GM12878 (cell line): ENCODE measurements around the gene FAM117B. TPM values are rescaled to one million over a fixed set of nuclear protein-coding genes. Genes with fewer than 3 reads are reported as not detected.

Source experiments
- ATAC-seq: fragments of 200-7000 bp; cut with Tn5 transposase; 3 replicates; pipeline ENCODE4 v1.9.1; 2020; ENCODE audit warnings: mild to moderate bottlenecking, moderate library complexity
- BruUV-seq: library from RNA; stranded (reverse); fragments of 400-500 nt; replicated peaks from 2 replicates; lab custom pipeline; 2021; lab: Mats Ljungman, UMichigan
- CTCF ChIA-PET: fragments of 300-600 bp; sonication (Branson Sonifier 250); formaldehyde crosslinking; extraction: SDS; loops from one replicate; lab custom pipeline; 2021; ENCODE audit warnings: inconsistent platforms; lab: Yijun Ruan, JAX
- POLR2A ChIA-PET: fragments of 350-600 bp; formaldehyde crosslinking; extraction: SDS; loops from one replicate; lab custom pipeline; 2021; ENCODE audit warnings: inconsistent platforms; lab: Charles Lee
- RAD21 ChIA-PET: fragments of 300-600 bp; sonication (Branson Sonifier 250); formaldehyde crosslinking; loops from one replicate; lab custom pipeline; 2023; ENCODE audit warnings: antibody characterized with exemption; ENCODE audit not compliant: unreplicated experiment; lab: Charles Lee
- SMC1A ChIA-PET: fragments of 300-600 bp; sonication (Branson Sonifier 250); formaldehyde crosslinking; loops from one replicate; lab custom pipeline; 2023; ENCODE audit not compliant: unreplicated experiment, uncharacterized antibody; lab: Charles Lee
- DNase-seq: peaks from one replicate; pipeline ENCODE4 v3.0.0-alpha.2; 2011; ENCODE audit warnings: low read depth, low spot score
- FAIRE-seq: peaks from 3 replicates; lab custom pipeline; 2011; peaks lifted over from hg19 to GRCh38; lab: Jason Lieb, UNC
- H2AFZ ChIP-seq: 2 replicates; pipeline ENCODE4 v1.6.0; 2011; ENCODE audit warnings: low read depth, low read length, control low read depth; ENCODE audit not compliant: control insufficient read depth
- H3K27ac ChIP-seq: 2 replicates; pipeline ENCODE4 v1.5.1; 2011; ENCODE audit warnings: control low read depth; ENCODE audit not compliant: control insufficient read depth, insufficient read depth
- H3K27me3 ChIP-seq, 2 experiments: replicated peaks in 1 of 2; 2 replicates each; pipeline versions ENCODE4 v1.6.0 to v1.6.1; 2011; ENCODE audit warnings: low read length in 1 of 2; ENCODE audit not compliant: control insufficient read depth in 2 of 2, insufficient read depth in 2 of 2
- H3K36me3 ChIP-seq, 2 experiments: 2 replicates each; pipeline ENCODE4 v1.5.1; 2011; ENCODE audit warnings: low read length in 1 of 2; ENCODE audit not compliant: control insufficient read depth in 2 of 2, insufficient read depth in 2 of 2
- H3K4me1 ChIP-seq: 2 replicates; pipeline ENCODE4 v1.6.1; 2011; ENCODE audit warnings: mild to moderate bottlenecking, low read length, moderate library complexity, mixed read lengths; ENCODE audit not compliant: control insufficient read depth, insufficient read depth
- H3K4me2 ChIP-seq: 2 replicates; pipeline ENCODE4 v1.6.0; 2011; ENCODE audit warnings: control low read depth; ENCODE audit not compliant: control insufficient read depth, insufficient read depth
- H3K4me3 ChIP-seq: fragments of 200-600 bp; sonication (generic); 2 replicates; pipeline ENCODE4 v1.5.1; 2016
- H3K79me2 ChIP-seq: 2 replicates; pipeline ENCODE4 v1.6.0; 2011; ENCODE audit warnings: low read length; ENCODE audit not compliant: control insufficient read depth, insufficient read depth
- H3K9ac ChIP-seq: 2 replicates; pipeline ENCODE4 v1.8.0; 2011; ENCODE audit warnings: low read length, control low read depth, mixed read lengths; ENCODE audit not compliant: control insufficient read depth, insufficient read depth
- H3K9me3 ChIP-seq: replicated peaks from 3 replicates; pipeline ENCODE4 v1.5.1; 2011; ENCODE audit warnings: mild to moderate bottlenecking, low read length; ENCODE audit not compliant: control insufficient read depth, insufficient read depth
- H4K20me1 ChIP-seq: 2 replicates; pipeline ENCODE4 v1.6.0; 2011; ENCODE audit not compliant: control insufficient read depth, insufficient read depth
- ATF3 ChIP-seq: IDR thresholded peaks from 2 replicates; pipeline ENCODE4 v1.6.1; 2011; ENCODE audit warnings: low read depth, mild to moderate bottlenecking, low read length, moderate library complexity, borderline replicate concordance; ENCODE audit errors: extremely low read depth
- BACH1 ChIP-seq: fragments of 450-650 bp; IDR thresholded peaks from 2 replicates; pipeline ENCODE4 v1.6.1; 2017; ENCODE audit warnings: mild to moderate bottlenecking, borderline replicate concordance
- BRCA1 ChIP-seq: IDR thresholded peaks from 2 replicates; pipeline ENCODE4 v1.6.1; 2011; ENCODE audit warnings: low read depth, low read length, improper control_type of control experiment
- EP300 ChIP-seq, 2 experiments: fragments of 150-350 bp in 1 of 2; IDR thresholded peaks; 2 replicates each; pipeline ENCODE4 v1.6.1; 2011 to 2012; ENCODE audit warnings: low read depth in 2 of 2, low read length in 2 of 2, borderline replicate concordance in 1 of 2, improper control_type of control experiment in 1 of 2, inconsistent platforms in 1 of 2; ENCODE audit not compliant: control insufficient read depth in 1 of 2
- IRF3 ChIP-seq: fragments of 450-650 bp; IDR thresholded peaks from 2 replicates; pipeline ENCODE4 v1.6.1; 2014; ENCODE audit warnings: mild to moderate bottlenecking
- MTA2 ChIP-seq: fragments of 450-650 bp; IDR thresholded peaks from 2 replicates; pipeline ENCODE4 v1.6.1; 2016; ENCODE audit warnings: low read depth, mild to moderate bottlenecking, moderate library complexity
- NFIC ChIP-seq: IDR thresholded peaks from 2 replicates; pipeline ENCODE4 v1.6.1; 2012; ENCODE audit warnings: low read depth, mild to moderate bottlenecking, inconsistent platforms, low read length, moderate library complexity
- ZNF622 ChIP-seq: fragments of 450-650 bp; IDR thresholded peaks from 2 replicates; pipeline ENCODE4 v1.6.1; 2017; ENCODE audit warnings: mild to moderate bottlenecking, inconsistent platforms
- WGBS: methylation state at CpG from one replicate; pipeline ENCODE4 v1.1.6; 2016; ENCODE audit warnings: low lambda C conversion rate; ENCODE audit not compliant: insufficient replicate concordance, insufficient coverage; ENCODE audit errors: missing lambda C conversion rate; 5-methylcytosine and 5-hydroxymethylcytosine counted together
- in situ Hi-C: fragments of 300-500 bp; cut with MboI; formaldehyde crosslinking; loops from 9 replicates; pipeline ENCODE4 v1.14.3; 2018; ENCODE audit warnings: mixed read lengths
- intact Hi-C: fragments of 100-400 bp; cut with micrococcal nuclease; formaldehyde crosslinking; loops from one replicate; pipeline ENCODE4 v1.14.2; 2022; ENCODE audit not compliant: unreplicated experiment
- polyA plus RNA-seq, 11 experiments: library from polyadenylated mRNA; depleted of rRNA in 4 of 11; unstranded in 6 of 11; stranded (reverse) in 5 of 11; fragments of >200 nt; fragmentation: Nextera tagmentation in 4 of 11; fragmentation: Illumina TruSeq in 1 of 11; extraction: Ambion mirVana in 4 of 11; extraction: Trizol in 1 of 11; gene quantifications; 1 replicate in 1 of 11; 2 replicates in 10 of 11; pipeline versions ENCODE4 v1.2.1 to v1.2.3, GENCODE V29; 2011 to 2016; ENCODE audit warnings: inconsistent platforms in 2 of 11, missing spikeins in 2 of 11, low read depth in 1 of 11
- total RNA-seq, 4 experiments: library from RNA; depleted of rRNA in 3 of 4; stranded (reverse); fragments of >200 nt in 3 of 4; fragmentation: Illumina TruSeq in 1 of 4; extraction: Trizol in 1 of 4; gene quantifications; 2 replicates each; pipeline versions ENCODE4 v1.2.1 to v1.2.3, GENCODE V29; 2013 to 2021

Gene FAM117B
- total and polyA plus RNA-seq, 10 of the 15 experiments (the other 5 are each of a cell fraction or from before 2014, with no cell fraction given): 1.6 to 7.6 (median 4.2) TPM

- Histone ChIP-seq H3K79me2 (peaks cover 14% of the 10 kb centered on the region), H3K9me3 (no peaks in the 10 kb centered on the region), H3K36me3 (no peaks in the 10 kb centered on the region), H3K27ac (no peak overlapping the region), H3K4me2 (no peak overlapping the region), H3K4me3 (no peak overlapping the region), H3K4me1 (0 out of 2 replicates have a peak, but pooled peaks cover 4% of the 10 kb centered on the region), H3K27me3 (no peaks in the 10 kb centered on the region), H3K9ac (no peak overlapping the region), H4K20me1 (no peaks in the 10 kb centered on the region), H2AFZ (no peak overlapping the region)
- ChIA-PET POLR2A (interaction anchor here (0.7 to 1.3 kb wide), 2 partner anchors 23 to 40 kb away, joined by 3 read pairs; no protein-coding TSS in a partner anchor), CTCF (interaction anchor here (2.2 kb wide), 1 partner anchor 44 kb away, joined by 17 read pairs; no protein-coding TSS in a partner anchor), SMC1A (interaction anchor here (0.6 to 1.5 kb wide), 7 partner anchors 10 to 566 kb away, joined by 3 to 7 read pairs (median 4); no protein-coding TSS in a partner anchor), RAD21 (no interaction called here)
- WGBS: 95% methylated on average over 1 of the region's 4 CpGs
- TF ChIP-seq BACH1: no peak
- no peak for TF ChIP-seq ATF3
- intact Hi-C loops: loop anchor here (5.0 kb wide), 1 partner anchor 35 kb away; no protein-coding TSS in a partner anchor
- ATAC-seq (no peak), FAIRE-seq (no peak), DNase-seq (no peak)
- in situ Hi-C loops: no loop called here
- no TSS peak for BruUV-seq
Observed at GRCh38 chr2:202632682-202633290, 2.0 kb upstream of the FAM117B start.

- Histone ChIP-seq H3K9ac (no peak overlapping the region), H3K27ac (no peak overlapping the region), H3K36me3 (no peaks in the 10 kb centered on the region), H3K4me2 (no peak overlapping the region), H2AFZ (no peak overlapping the region; the same call in 1 of the 2 replicates), H3K4me1 (0 out of 2 replicates have a peak, but pooled peaks cover 4% of the 10 kb centered on the region), H3K9me3 (no peaks in the 10 kb centered on the region), H3K27me3 (no peaks in the 10 kb centered on the region), H3K79me2 (peaks cover 16% of the 10 kb centered on the region), H4K20me1 (no peaks in the 10 kb centered on the region), H3K4me3 (no peak overlapping the region)
- ATAC-seq (no peak), DNase-seq (no peak), FAIRE-seq (no peak)
- ChIA-PET CTCF (no interaction called here), POLR2A (interaction anchor here (0.6 to 0.7 kb wide), 2 partner anchors 18 to 39 kb away, joined by 3 to 4 read pairs; no protein-coding TSS in a partner anchor), SMC1A (no interaction called here), RAD21 (interaction anchor here (1.6 to 3.8 kb wide), 4 partner anchors 10 to 67 kb away, joined by 5 to 17 read pairs (median 15); no protein-coding TSS in a partner anchor)
- WGBS: 98% methylated on average over 19 of the region's 19 CpGs
- intact Hi-C loops (loop anchor here (5.0 kb wide), 1 partner anchor 34 kb away; no protein-coding TSS in a partner anchor), in situ Hi-C loops (no loop called here)
- TF ChIP-seq EP300 (IDR thresholded peaks at IDR 0.05; ENCODE audit: borderline replicate concordance in 1 of 2, control insufficient read depth in 1 of 2, low read depth in 2 of 2, low read length in 2 of 2) (no peak), BRCA1 (no peak), ZNF622 (no peak), MTA2 (no peak), NFIC (no peak), IRF3 (no peak)
- BruUV-seq: no TSS peak
Observed at GRCh38 chr2:202633470-202633869, 1.3 kb upstream of the FAM117B start.
